AG04450 (cell line): ENCODE data around the gene ST6GALNAC3. TPM values are rescaled to one million over a fixed set of nuclear protein-coding genes. Genes with fewer than 3 reads are reported as not detected.

Experiments used
- CTCF ChIA-PET: fragments of 300-600, 350-600 bp; formaldehyde crosslinking; extraction: SDS; loops from one replicate; lab custom pipeline; 2022; ENCODE audit warnings: antibody characterized with exemption, inconsistent platforms; lab: Charles Lee
- POLR2A ChIA-PET: fragments of 350-600 bp; formaldehyde crosslinking; extraction: SDS; loops from one replicate; lab custom pipeline; 2021; ENCODE audit warnings: antibody characterized with exemption, inconsistent platforms; lab: Yijun Ruan, JAX
- DNase-seq: peaks from one replicate; pipeline ENCODE4 v3.0.0-alpha.2; 2011; ENCODE audit warnings: low read depth, low spot score
- H3K27ac ChIP-seq: one replicate; pipeline ENCODE4 v1.5.1; 2012; ENCODE audit warnings: low read depth, low read length, control low read depth
- H3K27me3 ChIP-seq: one replicate; pipeline ENCODE4 v1.6.0; 2012; ENCODE audit warnings: low read length; ENCODE audit not compliant: control insufficient read depth, insufficient read depth
- H3K4me3 ChIP-seq: 2 replicates; pipeline ENCODE4 v1.5.1; 2011; ENCODE audit warnings: mild to moderate bottlenecking, low read depth, low read length, control low read depth
- H3K9me3 ChIP-seq: 2 replicates; pipeline ENCODE4 v1.5.1; 2012; ENCODE audit warnings: low read length; ENCODE audit not compliant: control insufficient read depth, insufficient read depth
- polyA plus RNA-seq: library from polyadenylated mRNA; depleted of rRNA; stranded (reverse); fragments of >200 nt; gene quantifications from 2 replicates; pipeline ENCODE4 v1.2.3, GENCODE V29; 2011
- TF ChIP-seq, protein P1 (sequence below): IDR thresholded peaks from 2 replicates; pipeline ENCODE4 v1.5.1; 2011; ENCODE audit warnings: low read depth, low read length, control low read depth, inconsistent platforms

The ST6GALNAC3 gene
- polyA plus RNA-seq, 1 experiment = 2.1 TPM

DNA sequence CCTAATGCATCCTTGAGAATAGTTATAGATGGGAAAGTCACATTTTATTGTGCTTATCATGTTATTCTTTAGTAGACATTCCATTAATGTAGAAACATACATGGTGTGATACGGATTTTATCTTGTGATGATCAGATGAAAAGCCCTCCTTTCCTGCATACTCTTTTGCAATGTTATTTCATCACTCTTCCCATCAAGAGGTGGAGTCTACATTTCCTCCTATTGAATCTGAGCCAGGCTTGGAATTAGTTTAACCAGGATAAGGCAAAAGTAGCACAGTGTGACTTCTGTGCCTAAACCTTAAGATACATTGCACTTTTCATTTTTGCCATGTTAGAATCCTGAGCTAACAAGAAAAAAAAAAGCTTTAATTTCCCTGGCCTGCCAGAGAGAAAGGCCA is 399.0 kb downstream of the ST6GALNAC3 start:
- ChIA-PET POLR2A (no interaction called here), CTCF (no interaction called here)
- no peak for DNase-seq
- Histone ChIP-seq H3K27ac (no peak overlapping the region), H3K4me3 (no peak overlapping the region), H3K9me3 (no peaks in the 10 kb centered on the region), H3K27me3 (no peaks in the 10 kb centered on the region)
- TF ChIP-seq, protein P1, sequence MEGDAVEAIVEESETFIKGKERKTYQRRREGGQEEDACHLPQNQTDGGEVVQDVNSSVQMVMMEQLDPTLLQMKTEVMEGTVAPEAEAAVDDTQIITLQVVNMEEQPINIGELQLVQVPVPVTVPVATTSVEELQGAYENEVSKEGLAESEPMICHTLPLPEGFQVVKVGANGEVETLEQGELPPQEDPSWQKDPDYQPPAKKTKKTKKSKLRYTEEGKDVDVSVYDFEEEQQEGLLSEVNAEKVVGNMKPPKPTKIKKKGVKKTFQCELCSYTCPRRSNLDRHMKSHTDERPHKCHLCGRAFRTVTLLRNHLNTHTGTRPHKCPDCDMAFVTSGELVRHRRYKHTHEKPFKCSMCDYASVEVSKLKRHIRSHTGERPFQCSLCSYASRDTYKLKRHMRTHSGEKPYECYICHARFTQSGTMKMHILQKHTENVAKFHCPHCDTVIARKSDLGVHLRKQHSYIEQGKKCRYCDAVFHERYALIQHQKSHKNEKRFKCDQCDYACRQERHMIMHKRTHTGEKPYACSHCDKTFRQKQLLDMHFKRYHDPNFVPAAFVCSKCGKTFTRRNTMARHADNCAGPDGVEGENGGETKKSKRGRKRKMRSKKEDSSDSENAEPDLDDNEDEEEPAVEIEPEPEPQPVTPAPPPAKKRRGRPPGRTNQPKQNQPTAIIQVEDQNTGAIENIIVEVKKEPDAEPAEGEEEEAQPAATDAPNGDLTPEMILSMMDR = no peak

DNA sequence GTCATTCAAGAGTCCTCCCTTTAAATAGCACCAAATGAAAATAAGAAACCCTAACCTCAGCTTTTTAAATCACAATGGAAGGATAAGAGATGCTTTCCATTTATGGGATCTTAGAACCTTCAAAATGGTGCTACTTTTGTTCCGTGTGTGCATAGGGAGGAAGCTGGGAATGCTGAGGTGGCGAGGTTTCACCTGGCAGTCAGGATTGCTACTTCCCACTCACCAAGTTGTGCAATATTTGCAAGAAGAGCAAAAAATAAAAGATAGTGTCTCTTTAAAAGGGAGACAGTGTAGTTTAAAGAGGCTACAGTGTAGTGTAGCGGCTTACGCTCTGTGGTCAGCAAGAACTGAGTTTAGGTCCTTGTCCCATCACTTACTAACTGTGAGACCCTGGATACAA is 400.4 kb downstream of the ST6GALNAC3 start:
- ChIA-PET POLR2A (no interaction called here), CTCF (no interaction called here)
- TF ChIP-seq, protein P1 = no peak
- no peak for DNase-seq
- H3K27ac ChIP-seq = no peak overlapping the region
- no peaks in the 10 kb centered on the region for H3K27me3 ChIP-seq
- no peaks in the 10 kb centered on the region for H3K9me3 ChIP-seq
- H3K4me3 ChIP-seq = no peak overlapping the region

DNA sequence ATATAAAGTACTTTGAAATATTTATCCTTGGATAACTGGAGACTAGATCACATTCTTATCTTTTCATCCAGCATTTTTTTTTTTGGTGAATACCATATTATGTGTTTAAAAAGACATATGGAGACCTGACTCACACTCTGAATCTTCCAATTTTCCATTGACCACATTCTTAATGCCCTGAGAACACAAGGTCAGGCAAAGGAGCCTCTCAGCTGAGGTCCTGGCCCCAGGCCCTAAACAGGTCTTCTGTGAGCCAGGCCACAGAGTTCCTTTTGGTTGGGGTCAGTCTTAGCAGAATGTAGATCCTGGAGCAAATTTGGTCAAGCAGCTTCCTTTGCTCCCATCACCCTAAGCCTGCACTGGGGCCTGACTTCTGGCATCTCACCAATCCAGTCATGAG is 402.6 kb downstream of the ST6GALNAC3 start:
- Histone ChIP-seq H3K4me3 (no peak overlapping the region), H3K9me3 (no peaks in the 10 kb centered on the region), H3K27ac (no peak overlapping the region), H3K27me3 (no peaks in the 10 kb centered on the region)
- no peak for DNase-seq
- ChIA-PET CTCF (interaction anchor here (1.4 kb wide), 1 partner anchor 146 kb away, joined by 3 read pairs; no protein-coding TSS in a partner anchor), POLR2A (no interaction called here)
- TF ChIP-seq, protein P1 = no peak

DNA sequence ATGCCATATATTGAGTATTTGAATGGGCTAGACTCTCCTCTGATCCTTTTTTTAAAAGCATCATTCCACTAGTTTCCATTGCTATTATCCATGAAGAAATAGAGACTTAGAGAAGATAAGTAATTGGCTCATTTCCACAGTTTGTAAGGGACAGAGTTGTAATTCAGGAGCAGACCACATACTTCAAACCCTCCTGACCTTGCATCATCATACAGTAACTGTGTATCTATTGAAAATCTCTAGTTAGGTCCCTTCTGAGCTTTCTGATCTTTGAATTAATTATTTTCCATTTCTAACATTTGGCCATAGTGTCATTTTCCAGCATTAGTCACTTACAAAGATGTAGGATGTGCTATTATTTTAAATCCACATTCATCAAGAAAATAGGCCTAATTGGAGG is 406.3 kb downstream of the ST6GALNAC3 start:
- TF ChIP-seq, protein P1 = no peak
- Histone ChIP-seq H3K9me3 (no peaks in the 10 kb centered on the region), H3K27me3 (no peaks in the 10 kb centered on the region), H3K27ac (no peak overlapping the region), H3K4me3 (no peak overlapping the region)
- POLR2A ChIA-PET = no interaction called here
- CTCF ChIA-PET = no interaction called here
- no peak for DNase-seq

DNA sequence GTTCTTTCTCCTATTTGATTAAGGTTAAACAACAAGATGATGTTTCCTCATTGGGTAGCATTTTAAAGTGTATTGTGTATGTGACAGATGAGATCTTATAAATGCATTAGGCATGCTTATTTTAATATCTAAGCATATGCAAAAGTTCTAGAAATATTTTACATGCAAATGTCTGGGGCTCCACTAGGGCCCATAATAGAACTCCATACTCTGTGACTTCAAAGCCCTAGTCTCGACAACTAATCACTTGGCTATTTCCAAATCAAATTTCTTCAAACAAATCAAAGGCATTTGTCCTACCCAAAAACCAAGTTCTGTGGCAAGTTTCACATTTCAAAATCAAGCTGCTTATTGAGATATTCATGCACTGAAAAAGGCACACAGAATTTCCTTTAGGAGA is 407.1 kb downstream of the ST6GALNAC3 start:
- no peaks in the 10 kb centered on the region for H3K27me3 ChIP-seq
- DNase-seq = no peak
- ChIA-PET CTCF (no interaction called here), POLR2A (no interaction called here)
- TF ChIP-seq, protein P1 = no peak
- no peaks in the 10 kb centered on the region for H3K9me3 ChIP-seq
- H3K27ac ChIP-seq = no peak overlapping the region
- H3K4me3 ChIP-seq = no peak overlapping the region
